OCI-LY3 (cell line): ENCODE data around the gene APOA4.

Source experiments
- CTCF ChIP-seq: fragments of 200-600, 300-600 bp; sonication (generic); IDR thresholded peaks from 2 replicates; pipeline ENCODE4 v1.5.1; 2014; ENCODE audit warnings: antibody characterized with exemption, low read length, low read depth
- EZH2phosphoT487 ChIP-seq: fragments of 200-600 bp; shearing (Covaris generic); IDR thresholded peaks from 2 replicates; pipeline ENCODE4 v1.6.1; 2018; ENCODE audit warnings: antibody characterized with exemption, mixed run types, low read depth

DNA sequence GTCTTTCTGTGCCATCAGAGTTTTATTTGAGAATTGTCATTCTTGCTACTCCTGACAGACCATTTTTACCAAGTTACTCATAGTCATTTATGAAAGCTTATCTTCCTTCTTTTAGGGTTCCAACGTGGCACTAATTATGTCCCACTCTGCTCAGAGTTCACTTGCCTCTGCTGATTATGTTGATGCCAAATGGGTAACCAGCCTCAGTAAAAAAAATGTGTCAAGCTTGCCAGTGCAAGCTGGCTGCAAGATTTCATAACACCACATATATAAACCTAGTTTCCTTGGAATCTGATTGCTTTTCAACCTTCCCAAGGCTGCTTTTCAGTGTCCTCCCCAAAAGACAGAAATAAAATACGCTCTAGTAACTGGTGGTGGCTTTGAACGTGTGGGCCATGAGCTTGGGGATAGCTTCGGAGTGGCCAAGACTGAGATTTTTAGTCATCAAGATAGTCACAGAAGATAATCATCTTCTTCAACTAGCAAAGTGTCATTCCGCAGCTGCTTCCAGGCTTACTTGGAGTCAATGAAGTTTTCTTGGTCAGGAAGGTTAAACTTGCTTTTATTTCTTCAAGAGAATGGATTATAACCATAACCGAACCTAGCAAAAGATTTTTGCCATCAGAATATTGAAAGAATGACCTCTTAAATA lies 43.8 kb upstream of the APOA4 start:
- no peak for TF ChIP-seq CTCF
- no peak for TF ChIP-seq EZH2phosphoT487
